ENCODE data around the gene HBD. TPM values are rescaled to one million over a fixed set of nuclear protein-coding genes. Genes with fewer than 3 reads are reported as not detected.
"Not testable (repeated sequence)": the region's sequence is repeated elsewhere in the genome, so short reads cannot be mapped to it uniquely, and the experiment has no call there.

Gene HBD
- total and polyA plus RNA-seq, 2 donors (not counting 3 experiments of a cell fraction or from before 2014, with no cell fraction given), result not detected

GRCh38 chr11:5250543-5251204 lies 16.4 kb upstream of the HBD start:
- Histone ChIP-seq H3K9me1 (replicated peaks; ENCODE audit: control insufficient read depth, extremely low read depth, insufficient read depth, low read length) (no peaks in the 10 kb centered on the region), H3K9me3 (replicated peaks; ENCODE audit: control insufficient read depth, insufficient read depth, low read length) (no peaks in the 10 kb centered on the region), H3K9ac (replicated peaks; ENCODE audit: extremely low read depth, insufficient read depth, low read length) (no peak overlapping the region), H3K27ac (ENCODE audit: insufficient read depth, low read depth, low read length) (no peak overlapping the region), H3K27me3 (ENCODE audit: control insufficient read depth in 2 of 2, insufficient read depth in 2 of 2, low read length in 2 of 2) (no peaks in the 10 kb centered on the region), H3K4me3 (replicated peaks in 1 of 3; ENCODE audit: insufficient read depth in 1 of 3, low read depth in 1 of 3, low read length in 3 of 3) (no peak overlapping the region), H4K20me1 (replicated peaks; ENCODE audit: control insufficient read depth, extremely low read depth, insufficient read depth, low read length) (no peaks in the 10 kb centered on the region), H3K4me1 (ENCODE audit: control insufficient read depth, extremely low read depth, insufficient read depth, low read length) (no peaks in the 10 kb centered on the region), H3K36me3 (ENCODE audit: control insufficient read depth in 2 of 2, extremely low read depth in 1 of 2, insufficient read depth in 2 of 2, low read length in 2 of 2) (no peaks in the 10 kb centered on the region), H3K4me2 (ENCODE audit: insufficient read depth, low read length) (no peak overlapping the region), H3K79me2 (ENCODE audit: control insufficient read depth, insufficient read depth, low read length) (no peaks in the 10 kb centered on the region), H2AFZ (ENCODE audit: low read depth, low read length) (no peak overlapping the region)
- BruUV-seq (replicated peaks), result no TSS peak
- DNase-seq (ENCODE audit: low read depth, low spot score) (no peak), FAIRE-seq (no peak)
- dilution Hi-C loops (cut with MboI; ENCODE audit: extremely low pct_ligation_motif_present, low sequenced_read_pairs), result no loop called here
- intact Hi-C loops (cut with micrococcal nuclease), result no loop called here
- TF ChIP-seq, protein P1, sequence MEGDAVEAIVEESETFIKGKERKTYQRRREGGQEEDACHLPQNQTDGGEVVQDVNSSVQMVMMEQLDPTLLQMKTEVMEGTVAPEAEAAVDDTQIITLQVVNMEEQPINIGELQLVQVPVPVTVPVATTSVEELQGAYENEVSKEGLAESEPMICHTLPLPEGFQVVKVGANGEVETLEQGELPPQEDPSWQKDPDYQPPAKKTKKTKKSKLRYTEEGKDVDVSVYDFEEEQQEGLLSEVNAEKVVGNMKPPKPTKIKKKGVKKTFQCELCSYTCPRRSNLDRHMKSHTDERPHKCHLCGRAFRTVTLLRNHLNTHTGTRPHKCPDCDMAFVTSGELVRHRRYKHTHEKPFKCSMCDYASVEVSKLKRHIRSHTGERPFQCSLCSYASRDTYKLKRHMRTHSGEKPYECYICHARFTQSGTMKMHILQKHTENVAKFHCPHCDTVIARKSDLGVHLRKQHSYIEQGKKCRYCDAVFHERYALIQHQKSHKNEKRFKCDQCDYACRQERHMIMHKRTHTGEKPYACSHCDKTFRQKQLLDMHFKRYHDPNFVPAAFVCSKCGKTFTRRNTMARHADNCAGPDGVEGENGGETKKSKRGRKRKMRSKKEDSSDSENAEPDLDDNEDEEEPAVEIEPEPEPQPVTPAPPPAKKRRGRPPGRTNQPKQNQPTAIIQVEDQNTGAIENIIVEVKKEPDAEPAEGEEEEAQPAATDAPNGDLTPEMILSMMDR (IDR thresholded peaks at IDR 0.05; ENCODE audit: extremely low read depth in 1 of 2, insufficient read depth in 1 of 2, low read depth in 1 of 2, low read length in 2 of 2), result no peak
- no peak for TF ChIP-seq MYC (IDR thresholded peaks at IDR 0.05; ENCODE audit: low read depth, low read length)
- no peak for TF ChIP-seq FOS (IDR thresholded peaks at IDR 0.05; ENCODE audit: borderline replicate concordance, insufficient read depth, low read length)
- TF ChIP-seq GATA2 (IDR thresholded peaks at IDR 0.05; ENCODE audit: insufficient read depth, insufficient read length, low read depth, low read length), result no peak
- no peak for TF ChIP-seq EZH2 (IDR thresholded peaks at IDR 0.05; ENCODE audit: borderline replicate concordance, low read depth, low read length, severe bottlenecking)
- no peak for TF ChIP-seq POLR2AphosphoS5 (IDR thresholded peaks at IDR 0.05; ENCODE audit: insufficient read depth, low read depth, low read length)
- TF ChIP-seq JUN (IDR thresholded peaks at IDR 0.05; ENCODE audit: borderline replicate concordance, insufficient read depth, insufficient read length, low read depth), result no peak
- no peak for TF ChIP-seq MAX (IDR thresholded peaks at IDR 0.05; ENCODE audit: insufficient read depth, insufficient read length)
- no peak for TF ChIP-seq POLR2A (IDR thresholded peaks at IDR 0.05; ENCODE audit: low read depth, low read length)
- ChIA-PET POLR2A (no interaction called here), CTCF (no interaction called here)

GRCh38 chr11:5249807-5250396 lies 15.6 kb upstream of the HBD start, which contains the start of gene HBG1:
Gene HBG1 (minus strand): TSS chr11:5249857. CDS start chr11:5249804, 53 bp downstream.
- BruUV-seq (replicated peaks); H2AFZ ChIP-seq (ENCODE audit: low read depth, low read length); H3K27me3 ChIP-seq (ENCODE audit: control insufficient read depth in 2 of 2, insufficient read depth in 2 of 2, low read length in 2 of 2); DNase-seq (ENCODE audit: low read depth, low spot score); H3K36me3 ChIP-seq (ENCODE audit: control insufficient read depth in 2 of 2, extremely low read depth in 1 of 2, insufficient read depth in 2 of 2, low read length in 2 of 2); H4K20me1 ChIP-seq (replicated peaks; ENCODE audit: control insufficient read depth, extremely low read depth, insufficient read depth, low read length); CTCF ChIA-PET; H3K4me3 ChIP-seq (replicated peaks in 1 of 3; ENCODE audit: insufficient read depth in 1 of 3, low read depth in 1 of 3, low read length in 3 of 3); H3K9ac ChIP-seq (replicated peaks; ENCODE audit: extremely low read depth, insufficient read depth, low read length); H3K9me3 ChIP-seq (replicated peaks; ENCODE audit: control insufficient read depth, insufficient read depth, low read length); POLR2A ChIA-PET; H3K79me2 ChIP-seq (ENCODE audit: control insufficient read depth, insufficient read depth, low read length); intact Hi-C loops (cut with micrococcal nuclease); FAIRE-seq; H3K4me1 ChIP-seq (ENCODE audit: control insufficient read depth, extremely low read depth, insufficient read depth, low read length); H3K27ac ChIP-seq (ENCODE audit: insufficient read depth, low read depth, low read length); H3K9me1 ChIP-seq (replicated peaks; ENCODE audit: control insufficient read depth, extremely low read depth, insufficient read depth, low read length); dilution Hi-C loops (cut with MboI; ENCODE audit: extremely low pct_ligation_motif_present, low sequenced_read_pairs); H3K4me2 ChIP-seq (ENCODE audit: insufficient read depth, low read length): not testable (repeated sequence)

All from endothelial cell of umbilical vein (primary cell).